HCT116 (cell line): ENCODE results near the gene RELA. TPM values are rescaled to one million over a fixed set of nuclear protein-coding genes. Genes with fewer than 3 reads are reported as not detected.

Experiments used
- ATAC-seq: fragments of 200-7000 bp; cut with Tn5 transposase; 2 replicates; pipeline ENCODE4 v1.9.1; 2020; ENCODE audit warnings: mild to moderate bottlenecking, moderate library complexity
- BruUV-seq: library from RNA; stranded (reverse); fragments of 400-500 nt; replicated peaks from 2 replicates; lab custom pipeline; 2021; lab: Mats Ljungman, UMichigan
- CTCF ChIA-PET: fragments of 300-600 bp; sonication (Branson Sonifier 250); formaldehyde crosslinking; loops from one replicate; lab custom pipeline; 2021; ENCODE audit warnings: antibody characterized with exemption; lab: Charles Lee
- POLR2A ChIA-PET: fragments of 300-600, 350-600 bp; sonication (Branson Sonifier 250); formaldehyde crosslinking; loops from one replicate; lab custom pipeline; 2021; ENCODE audit warnings: antibody characterized with exemption; lab: Charles Lee
- RAD21 ChIA-PET, 2 experiments: fragments of 300-600 bp; sonication (Branson Sonifier 250); formaldehyde crosslinking; loops; one replicate each; lab custom pipeline; 2023; ENCODE audit warnings: low total read pairs in 2 of 2; ENCODE audit not compliant: uncharacterized antibody in 2 of 2, unreplicated experiment in 2 of 2, low non-redundant PET in 1 of 2; lab: Charles Lee
- DNase-seq: peaks from one replicate; pipeline ENCODE4 v3.0.0-alpha.2; 2010; ENCODE audit warnings: low read depth, low spot score
- H2AFZ ChIP-seq: fragments of 200-600 bp; shearing (Covaris generic), sonication (generic); 2 replicates; pipeline ENCODE4 v1.6.1; 2017; ENCODE audit warnings: low read depth, mixed run types, mixed read lengths, antibody characterized with exemption, low read length; ENCODE audit not compliant: poor library complexity, severe bottlenecking
- H3K27ac ChIP-seq: 2 replicates; pipeline ENCODE4 v1.5.1; 2012; ENCODE audit warnings: low read depth, low read length
- H3K27me3 ChIP-seq: fragments of 200-600 bp; sonication (generic); 2 replicates; pipeline ENCODE4 v1.6.1; 2016; ENCODE audit warnings: mixed run types, low read length, mixed read lengths; ENCODE audit not compliant: insufficient read depth
- H3K36me3 ChIP-seq, 2 experiments: fragments of 200-500 bp in 1 of 2; fragments of 200-600 bp in 1 of 2; sonication (Bioruptor generic) in 1 of 2; sonication (generic) in 1 of 2; 2 replicates each; pipeline versions ENCODE4 v1.5.1 to v1.6.1; 2014 to 2016; ENCODE audit warnings: low read length in 2 of 2, inconsistent platforms in 1 of 2, mixed read lengths in 1 of 2, mixed run types in 1 of 2; ENCODE audit not compliant: insufficient read depth in 2 of 2, control insufficient read depth in 1 of 2
- H3K4me1 ChIP-seq, 2 experiments: fragments of 200-600 bp in 1 of 2; sonication (generic) in 1 of 2; 2 replicates each; pipeline versions ENCODE4 v1.5.1 to v1.6.1; 2012 to 2017; ENCODE audit warnings: low read length in 2 of 2, inconsistent platforms in 1 of 2, mild to moderate bottlenecking in 1 of 2, mixed read lengths in 1 of 2, mixed run types in 1 of 2, moderate library complexity in 1 of 2; ENCODE audit not compliant: insufficient read depth in 2 of 2, control insufficient read depth in 1 of 2
- H3K4me2 ChIP-seq: fragments of 200-600 bp; sonication (generic); 2 replicates; pipeline ENCODE4 v1.6.1; 2017; ENCODE audit warnings: mixed run types, low read length, mixed read lengths
- H3K4me3 ChIP-seq, 2 experiments: fragments of 200-600 bp in 1 of 2; sonication (generic) in 1 of 2; replicated peaks in 1 of 2; 2 replicates each; pipeline ENCODE4 v1.5.1; 2011 to 2016; ENCODE audit warnings: low read length in 2 of 2, control low read depth in 1 of 2, low read depth in 1 of 2, mild to moderate bottlenecking in 1 of 2, mixed read lengths in 1 of 2, mixed run types in 1 of 2
- H3K79me2 ChIP-seq: fragments of 200-600 bp; sonication (generic); 2 replicates; pipeline ENCODE4 v1.6.1; 2017; ENCODE audit warnings: mild to moderate bottlenecking, mixed run types, low read length, moderate library complexity, mixed read lengths; ENCODE audit not compliant: insufficient read depth
- H3K9ac ChIP-seq: fragments of 200-600 bp; sonication (generic); 2 replicates; pipeline ENCODE4 v1.6.1; 2016; ENCODE audit warnings: low read length, mixed read lengths
- H3K9me2 ChIP-seq: fragments of 200-600 bp; sonication (generic), shearing (Covaris generic); 2 replicates; pipeline ENCODE4 v1.6.1; 2017; ENCODE audit warnings: mixed run types, mild to moderate bottlenecking, moderate library complexity; ENCODE audit not compliant: insufficient read depth
- H3K9me3 ChIP-seq, 2 experiments: fragments of 200-500 bp in 1 of 2; fragments of 200-600 bp in 1 of 2; sonication (Bioruptor generic) in 1 of 2; sonication (generic) in 1 of 2; 2 replicates each; pipeline ENCODE4 v1.6.1; 2014 to 2017; ENCODE audit warnings: low read length in 2 of 2, mixed read lengths in 2 of 2, inconsistent platforms in 1 of 2, low read depth in 1 of 2, mild to moderate bottlenecking in 1 of 2, mixed run types in 1 of 2, moderate library complexity in 1 of 2; ENCODE audit not compliant: control insufficient read depth in 1 of 2, insufficient read depth in 1 of 2
- H4K20me1 ChIP-seq: fragments of 200-600 bp; sonication (generic), shearing (Covaris generic); 2 replicates; pipeline ENCODE4 v1.6.1; 2017; ENCODE audit warnings: mixed run types, mild to moderate bottlenecking, moderate library complexity; ENCODE audit not compliant: insufficient read depth
- ATF3 ChIP-seq: IDR thresholded peaks from 2 replicates; pipeline ENCODE4 v1.6.1; 2012
- CBX3 ChIP-seq: IDR thresholded peaks from 2 replicates; pipeline ENCODE4 v1.6.1; 2012; ENCODE audit warnings: low read depth
- CEBPB ChIP-seq: IDR thresholded peaks from 2 replicates; pipeline ENCODE4 v1.6.1; 2012; ENCODE audit warnings: low read depth
- CTCF ChIP-seq, 3 experiments: fragments of 200-600 bp in 1 of 3; sonication (generic) in 1 of 3; IDR thresholded peaks in 2 of 3; conservative IDR thresholded peaks in 1 of 3; 2 replicates each; pipeline ENCODE4 v1.5.1; 2012 to 2017; ENCODE audit warnings: low read depth in 2 of 3, low read length in 2 of 3, antibody characterized with exemption in 1 of 3, borderline replicate concordance in 1 of 3, control low read depth in 1 of 3, mild to moderate bottlenecking in 1 of 3, mixed read lengths in 1 of 3, mixed run types in 1 of 3, moderate library complexity in 1 of 3; ENCODE audit not compliant: insufficient read depth in 1 of 3
- EZH2 ChIP-seq: fragments of 200-600 bp; sonication (generic); IDR thresholded peaks from 2 replicates; pipeline ENCODE4 v1.6.1; 2017; ENCODE audit warnings: antibody characterized with exemption, mixed run types
- EZH2phosphoT487 ChIP-seq: fragments of 200-600 bp; IDR thresholded peaks from 2 replicates; pipeline ENCODE4 v1.6.1; 2018; ENCODE audit warnings: antibody characterized with exemption, borderline replicate concordance
- FOSL1 ChIP-seq: IDR thresholded peaks from 2 replicates; pipeline ENCODE4 v1.6.1; 2012; ENCODE audit warnings: low read depth
- JUND ChIP-seq: IDR thresholded peaks from 2 replicates; pipeline ENCODE4 v1.6.1; 2012
- MAX ChIP-seq: IDR thresholded peaks from 2 replicates; pipeline ENCODE4 v1.6.1; 2012
- POLR2A ChIP-seq: IDR thresholded peaks from 2 replicates; pipeline ENCODE4 v1.7.0; 2011; ENCODE audit warnings: borderline replicate concordance; ENCODE audit not compliant: insufficient read depth, insufficient read length; ENCODE audit errors: extremely low read depth
- POLR2AphosphoS5 ChIP-seq: IDR thresholded peaks from 2 replicates; pipeline ENCODE4 v1.6.1; 2011; ENCODE audit warnings: mild to moderate bottlenecking, low read depth, low read length, moderate library complexity
- RAD21 ChIP-seq: IDR thresholded peaks from 2 replicates; pipeline ENCODE4 v1.6.1; 2012; ENCODE audit warnings: low read depth, mild to moderate bottlenecking
- REST ChIP-seq: IDR thresholded peaks from 2 replicates; pipeline ENCODE4 v1.6.1; 2012; ENCODE audit warnings: low read depth
- SRF ChIP-seq: IDR thresholded peaks from 2 replicates; pipeline ENCODE4 v1.6.1; 2012; ENCODE audit warnings: low read depth
- TCF7L2 ChIP-seq: IDR thresholded peaks from 2 replicates; pipeline ENCODE4 v1.7.0; 2011; ENCODE audit warnings: borderline replicate concordance, inconsistent platforms; ENCODE audit not compliant: insufficient read depth, insufficient read length; ENCODE audit errors: extremely low read depth
- ZBTB33 ChIP-seq: IDR thresholded peaks from 2 replicates; pipeline ENCODE4 v1.6.1; 2011; ENCODE audit warnings: mild to moderate bottlenecking, low read length, moderate library complexity; ENCODE audit not compliant: insufficient replicate concordance; ENCODE audit errors: extremely low read depth
- ZFX ChIP-seq: fragments of 450-650 bp; IDR thresholded peaks from 2 replicates; pipeline ENCODE4 v1.6.1; 2017
- intact Hi-C: fragments of 100-400 bp; cut with micrococcal nuclease; formaldehyde crosslinking; loops from 2 replicates; pipeline ENCODE4 v1.10.0; 2022
- total RNA-seq: library from RNA; stranded (reverse); gene quantifications from one replicate; pipeline ENCODE4 v1.2.1, GENCODE V29; 2021; ENCODE audit not compliant: unreplicated experiment

Gene RELA
- total RNA-seq, 1 experiment from 2014 or later, result 78.5 TPM

- ChIA-PET RAD21 (no interaction called here), POLR2A (no interaction called here)
- H3K36me3 ChIP-seq, result peaks cover 17 to 19% of the 10 kb centered on the region in 2 experiments; a peak in 3 of 4 replicates
Measured at GRCh38 chr11:65623852-65624616, 38.7 kb downstream of the RELA start.

More at GRCh38 chr11:65623852-65624616, 38.7 kb downstream of the RELA start:
- Histone ChIP-seq H3K4me3 (no peak overlapping the region), H3K4me1 (no peaks in the 10 kb centered on the region), H3K9me3 (no peaks in the 10 kb centered on the region), H3K9ac (no peak overlapping the region), H3K27ac (no peak overlapping the region), H4K20me1 (no peaks in the 10 kb centered on the region), H3K27me3 (no peaks in the 10 kb centered on the region), H3K9me2 (no peaks in the 10 kb centered on the region), H3K79me2 (0 out of 2 replicates have a peak, but pooled peaks cover under 1% of the 10 kb centered on the region), H2AFZ (no peak overlapping the region), H3K4me2 (no peak overlapping the region)
- intact Hi-C loops, result no loop called here
- no peak for TF ChIP-seq ZFX
- TF ChIP-seq POLR2AphosphoS5, result no peak
- no peak for TF ChIP-seq TCF7L2
- TF ChIP-seq CTCF (IDR thresholded peaks at IDR 0.05 in 2 of 3, conservative IDR thresholded peaks at IDR 0.05 in 1 of 3; ENCODE audit: borderline replicate concordance in 1 of 3, insufficient read depth in 1 of 3, low read depth in 2 of 3, low read length in 2 of 3), result no peak
- TF ChIP-seq FOSL1, result no peak
- no peak for TF ChIP-seq REST
- TF ChIP-seq CBX3, result no peak
- no peak for TF ChIP-seq ATF3
- TF ChIP-seq CEBPB, result no peak
- no peak for TF ChIP-seq EZH2phosphoT487
- no peak for TF ChIP-seq POLR2A
- TF ChIP-seq EZH2, result no peak
- no peak for TF ChIP-seq RAD21
- no peak for TF ChIP-seq SRF
- TF ChIP-seq ZBTB33, result no peak
- TF ChIP-seq MAX, result no peak
- TF ChIP-seq JUND, result no peak
- CTCF ChIA-PET, result interaction anchor here (0.6 kb wide), 1 partner anchor 23 kb away, joined by 3 read pairs; no protein-coding TSS in a partner anchor
- no peak for ATAC-seq
- no TSS peak for BruUV-seq
- DNase-seq, result no peak
